RWPE2 (cell line): ENCODE data around the gene URB1.

Experiments
- ATAC-seq: fragments of 200-7000 bp; cut with Tn5 transposase; 3 replicates; pipeline ENCODE4 v1.9.1; 2021; ENCODE audit warnings: low read depth
- DNase-seq: peaks from one replicate; pipeline ENCODE4 v3.0.0-alpha.2; 2020; ENCODE audit warnings: low spot score
- H3K27ac ChIP-seq: fragments of 450-650 bp; 2 replicates; pipeline ENCODE4 v1.5.1; 2017; ENCODE audit warnings: mild to moderate bottlenecking; ENCODE audit not compliant: poor library complexity, severe bottlenecking
- H3K27me3 ChIP-seq: fragments of 250-450 bp; sonication (Bioruptor Pico); 2 replicates; pipeline ENCODE4 v1.5.1; 2021; ENCODE audit warnings: mild to moderate bottlenecking, moderate library complexity; ENCODE audit not compliant: insufficient read depth, poor library complexity, severe bottlenecking
- H3K36me3 ChIP-seq: fragments of 250-450 bp; sonication (Bioruptor Pico); 2 replicates; pipeline ENCODE4 v1.5.1; 2020; ENCODE audit warnings: low read depth, mild to moderate bottlenecking, moderate library complexity
- H3K4me1 ChIP-seq: fragments of 250-450 bp; sonication (Bioruptor Pico); 2 replicates; pipeline ENCODE4 v1.5.1; 2021; ENCODE audit warnings: mild to moderate bottlenecking, moderate library complexity; ENCODE audit not compliant: insufficient read depth, poor library complexity, severe bottlenecking
- H3K4me3 ChIP-seq: fragments of 250-450 bp; sonication (Bioruptor Pico); 2 replicates; pipeline ENCODE4 v1.5.1; 2021; ENCODE audit warnings: mild to moderate bottlenecking, moderate library complexity; ENCODE audit not compliant: severe bottlenecking
- H3K9me3 ChIP-seq: fragments of 250-450 bp; sonication (Bioruptor Pico); 2 replicates; pipeline ENCODE4 v1.5.1; 2021; ENCODE audit warnings: mild to moderate bottlenecking, moderate library complexity; ENCODE audit not compliant: severe bottlenecking
- CTCF ChIP-seq: fragments of 450-650 bp; IDR thresholded peaks from one replicate; pipeline ENCODE4 v1.5.1; 2017; ENCODE audit warnings: mild to moderate bottlenecking, moderate library complexity; ENCODE audit not compliant: poor library complexity, severe bottlenecking

The URB1 gene

GRCh38 chr21:32298658-32299081 is 94.1 kb downstream of the URB1 start, which contains the start of gene MRAP:
MRAP (plus strand) TSS chr21:32298855; CDS start chr21:32298972, 117 bp downstream.
- no peaks in the 10 kb centered on the region for H3K4me1 ChIP-seq
- H3K36me3 ChIP-seq: peaks cover 3% of the 10 kb centered on the region; the same call in 1 of the 2 replicates
- no peak within 1 kb of the TSS for H3K4me3 ChIP-seq
- H3K27me3 ChIP-seq: no peaks in the 10 kb centered on the region
- ATAC-seq (no peak), DNase-seq (no peak)
- no peak for TF ChIP-seq CTCF
- H3K9me3 ChIP-seq: no peaks in the 10 kb centered on the region
- H3K27ac ChIP-seq: no peak within 1 kb of the TSS

GRCh38 chr21:32298148-32298559 is 94.7 kb downstream of the URB1 start:
- ATAC-seq (no peak), DNase-seq (no peak)
- no peaks in the 10 kb centered on the region for H3K27me3 ChIP-seq
- no peak overlapping the region for H3K27ac ChIP-seq
- peaks cover under 1% of the 10 kb centered on the region; the same call in 1 of the 2 replicates for H3K36me3 ChIP-seq
- H3K9me3 ChIP-seq: no peaks in the 10 kb centered on the region
- H3K4me1 ChIP-seq: no peaks in the 10 kb centered on the region
- TF ChIP-seq CTCF: no peak
- no peak overlapping the region for H3K4me3 ChIP-seq

GRCh38 chr21:32297449-32297848 is 95.4 kb downstream of the URB1 start:
- ATAC-seq: no peak

GRCh38 chr21:32285476-32285875 is 107.3 kb downstream of the URB1 start:
- no peaks in the 10 kb centered on the region; the same call in 1 of the 2 replicates for H3K36me3 ChIP-seq
- DNase-seq (no peak), ATAC-seq (no peak)
- no peaks in the 10 kb centered on the region for H3K27me3 ChIP-seq
- no peak overlapping the region for H3K4me3 ChIP-seq
- no peak for TF ChIP-seq CTCF
- no peak overlapping the region for H3K27ac ChIP-seq
- H3K9me3 ChIP-seq: no peaks in the 10 kb centered on the region
- H3K4me1 ChIP-seq: no peaks in the 10 kb centered on the region

More at GRCh38 chr21:32297449-32297848, 95.4 kb downstream of the URB1 start:
- Histone ChIP-seq H3K27me3 (no peaks in the 10 kb centered on the region), H3K4me3 (no peak overlapping the region), H3K27ac (no peak overlapping the region), H3K36me3 (no peaks in the 10 kb centered on the region), H3K9me3 (no peaks in the 10 kb centered on the region), H3K4me1 (no peaks in the 10 kb centered on the region)
- TF ChIP-seq CTCF: no peak
- no peak for DNase-seq

- no peaks in the 10 kb centered on the region for H3K27me3 ChIP-seq
- TF ChIP-seq CTCF: no peak
- DNase-seq (no peak), ATAC-seq (no peak)
- H3K4me3 ChIP-seq: no peak overlapping the region
- H3K4me1 ChIP-seq: no peaks in the 10 kb centered on the region
- no peaks in the 10 kb centered on the region for H3K9me3 ChIP-seq
- H3K27ac ChIP-seq: no peak overlapping the region
- no peaks in the 10 kb centered on the region for H3K36me3 ChIP-seq
Observed at GRCh38 chr21:32282992-32283391, 109.8 kb downstream of the URB1 start.
